Activated gamma-delta T cell treated with Interleukin-2 at 50 U/mL for 16 hours (primary cell): Measurements from ENCODE around the gene NAALAD2.
"Not testable (repeated sequence)": the region's sequence is repeated elsewhere in the genome, so short reads cannot be mapped to it uniquely, and the experiment has no call there.

Experiments used
- DNase-seq: peaks from one replicate; pipeline ENCODE4 v3.0.0-alpha.2; 2020

NAALAD2 gene

GRCh38 chr11:90134478-90135003 is at the start of gene NAALAD2:
Gene NAALAD2 (plus strand): TSS chr11:90134663. CDS start chr11:90134759, 96 bp downstream.
- no peak for DNase-seq

- not testable (repeated sequence) for DNase-seq
Observed at GRCh38 chr11:90085650-90086049, 48.8 kb upstream of the NAALAD2 start, which contains the start of gene UBTFL1. Gene UBTFL1 (plus strand): TSS chr11:90085950. CDS start chr11:90085950, 0 bp downstream.

GRCh38 chr11:90088731-90089130 is 45.7 kb upstream of the NAALAD2 start:
- DNase-seq, result not testable (repeated sequence)

GRCh38 chr11:90095230-90095924 is 39.1 kb upstream of the NAALAD2 start:
- DNase-seq, result not testable (repeated sequence)

GRCh38 chr11:90098261-90098660 is 36.2 kb upstream of the NAALAD2 start:
- not testable (repeated sequence) for DNase-seq

GRCh38 chr11:90100431-90100830 is 34.0 kb upstream of the NAALAD2 start:
- DNase-seq, result no peak

GRCh38 chr11:90113541-90113940 is 20.9 kb upstream of the NAALAD2 start:
- no peak for DNase-seq

- no peak for DNase-seq
Observed at GRCh38 chr11:90120191-90120590, 14.3 kb upstream of the NAALAD2 start.

GRCh38 chr11:90124371-90124770 is 10.1 kb upstream of the NAALAD2 start:
- no peak for DNase-seq

GRCh38 chr11:90124946-90125345 is 9.5 kb upstream of the NAALAD2 start:
- DNase-seq, result no peak

- DNase-seq, result no peak
Observed at GRCh38 chr11:90133560-90134477, 644 bp upstream of the NAALAD2 start.

GRCh38 chr11:90135016-90135415 is 553 bp downstream of the NAALAD2 start:
- no peak for DNase-seq

- no peak for DNase-seq
Observed at GRCh38 chr11:90148900-90149299, 14.4 kb downstream of the NAALAD2 start.

- not testable (repeated sequence) for DNase-seq
Observed at GRCh38 chr11:90166982-90167573, 32.6 kb downstream of the NAALAD2 start.

- not testable (repeated sequence) for DNase-seq
Observed at GRCh38 chr11:90167704-90168103, 33.2 kb downstream of the NAALAD2 start.

- DNase-seq, result no peak
Observed at GRCh38 chr11:90168571-90168970, 34.1 kb downstream of the NAALAD2 start.

GRCh38 chr11:90171359-90171758 is 36.9 kb downstream of the NAALAD2 start:
- no peak for DNase-seq

GRCh38 chr11:90176069-90176468 is 41.6 kb downstream of the NAALAD2 start:
- DNase-seq, result no peak

- no peak for DNase-seq
Observed at GRCh38 chr11:90178751-90179150, 44.3 kb downstream of the NAALAD2 start.

GRCh38 chr11:90179923-90180322 is 45.5 kb downstream of the NAALAD2 start:
- DNase-seq, result no peak

GRCh38 chr11:90187839-90188238 is 53.4 kb downstream of the NAALAD2 start:
- no peak for DNase-seq

GRCh38 chr11:90189011-90189410 is 54.5 kb downstream of the NAALAD2 start:
- no peak for DNase-seq
